Erythroblast (primary cell): ENCODE data around the gene ITGAD.
A peak's percentile ranks its signal among the peaks of the same experiment; 100 is the strongest.

ENCODE experiments used
- DNase-seq, 2 experiments: peaks; one replicate each; lab custom pipeline; 2025; lab: John Stamatoyannopoulos, UW
- GATA1 ChIP-seq: IDR thresholded peaks from 2 replicates; pipeline ENCODE4 v1.6.1; 2011; ENCODE audit warnings: low read depth, mild to moderate bottlenecking, control low read depth, low read length, moderate library complexity
- POLR2A ChIP-seq: IDR thresholded peaks from 2 replicates; pipeline ENCODE4 v1.6.1; 2011; ENCODE audit warnings: mild to moderate bottlenecking, low read length

ITGAD gene

DNA sequence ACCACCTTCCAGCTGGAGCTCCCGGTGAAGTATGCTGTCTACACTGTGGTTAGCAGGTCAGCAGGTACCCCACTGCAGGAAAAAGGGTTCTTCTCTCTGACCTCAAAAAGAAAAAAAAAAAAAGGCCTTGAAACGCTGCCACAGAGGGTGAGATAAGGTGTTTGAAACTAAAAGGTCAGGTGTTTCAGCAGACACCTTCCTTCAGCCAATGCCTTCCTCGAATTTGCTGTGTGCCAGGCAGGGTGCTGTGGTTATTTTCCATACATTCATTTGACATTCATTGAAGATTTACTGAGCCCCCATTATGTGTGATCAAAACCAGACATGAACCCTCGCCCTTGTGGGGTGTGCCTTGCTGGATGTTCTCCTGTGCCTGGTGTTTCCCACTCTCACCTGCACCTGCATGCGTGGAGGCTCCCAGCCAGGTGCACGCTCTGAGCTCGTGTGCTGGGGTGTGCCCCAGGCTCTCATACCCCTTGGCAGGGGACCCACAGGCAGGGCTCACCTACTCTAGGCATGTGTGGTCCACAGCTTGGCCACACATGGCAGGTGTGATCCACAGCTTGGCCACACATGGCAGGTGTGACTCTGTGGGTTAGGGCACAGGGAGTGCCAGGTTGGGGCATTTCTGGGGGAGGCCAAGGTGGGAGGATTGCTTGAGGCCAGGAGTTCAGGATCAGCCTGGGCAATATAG lies 15.8 kb upstream of the ITGAD start:
- TF ChIP-seq POLR2A = no peak
- no peak for TF ChIP-seq GATA1
- no peak for DNase-seq

DNA sequence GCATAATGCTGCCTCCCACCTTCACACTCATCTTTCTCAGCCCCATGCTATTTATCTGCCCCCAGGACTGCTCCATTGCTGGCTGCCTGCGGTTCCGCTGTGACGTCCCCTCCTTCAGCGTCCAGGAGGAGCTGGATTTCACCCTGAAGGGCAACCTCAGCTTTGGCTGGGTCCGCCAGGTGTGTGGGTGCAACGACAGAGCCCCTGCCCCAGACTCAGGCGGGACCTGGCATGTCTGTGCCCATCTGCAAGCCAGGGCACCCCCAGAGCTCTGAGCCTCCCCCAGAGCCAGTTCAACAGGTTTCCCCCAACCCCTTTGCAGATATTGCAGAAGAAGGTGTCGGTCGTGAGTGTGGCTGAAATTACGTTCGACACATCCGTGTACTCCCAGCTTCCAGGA lies 12.9 kb upstream of the ITGAD start:
- no peak for DNase-seq
- TF ChIP-seq GATA1 = no peak
- TF ChIP-seq POLR2A = no peak

DNA sequence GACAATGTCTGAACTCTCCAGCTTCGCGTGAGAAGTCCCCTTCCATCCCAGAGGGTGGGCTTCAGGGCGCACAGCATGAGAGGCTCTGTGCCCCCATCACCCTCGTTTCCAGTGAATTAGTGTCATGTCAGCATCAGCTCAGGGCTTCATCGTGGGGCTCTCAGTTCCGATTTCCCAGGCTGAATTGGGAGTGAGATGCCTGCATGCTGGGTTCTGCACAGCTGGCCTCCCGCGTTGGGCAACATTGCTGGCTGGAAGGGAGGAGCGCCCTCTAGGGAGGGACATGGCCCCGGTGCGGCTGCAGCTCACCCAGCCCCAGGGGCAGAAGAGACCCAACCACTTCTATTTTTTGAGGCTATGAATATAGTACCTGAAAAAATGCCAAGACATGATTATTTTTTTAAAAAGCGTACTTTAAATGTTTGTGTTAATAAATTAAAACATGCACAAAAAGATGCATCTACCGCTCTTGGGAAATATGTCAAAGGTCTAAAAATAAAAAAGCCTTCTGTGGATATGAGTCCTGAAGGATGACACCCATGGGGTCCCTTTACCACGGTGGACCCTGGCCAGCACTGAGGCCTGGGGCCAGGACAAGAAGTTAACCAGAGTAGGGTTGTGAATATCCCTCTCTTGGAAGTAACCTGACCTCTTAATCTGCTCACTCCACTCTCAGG lies 10.5 kb upstream of the ITGAD start:
- DNase-seq = peak; percentile 56 to 72
- no peak for TF ChIP-seq GATA1

DNA sequence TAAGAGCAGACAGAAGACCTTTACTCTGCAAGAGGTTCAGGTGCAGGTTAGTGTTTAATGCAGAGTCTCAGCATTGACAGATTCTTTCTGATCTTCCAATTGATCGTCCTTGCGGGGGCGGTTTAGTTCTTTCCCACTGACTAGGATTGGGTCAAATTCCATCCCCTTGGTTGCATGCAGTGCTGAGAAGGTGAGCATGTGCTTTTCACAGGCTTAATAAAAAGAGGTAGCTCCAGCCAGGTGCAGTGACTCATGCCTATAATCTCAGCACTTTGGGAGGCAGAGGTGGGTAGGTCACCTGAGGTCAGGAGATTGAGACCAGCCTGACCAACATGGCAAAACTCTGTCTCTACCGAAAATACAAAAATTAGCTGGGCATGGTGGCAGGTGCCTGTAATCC lies 7.5 kb upstream of the ITGAD start:
- DNase-seq = no peak
- TF ChIP-seq GATA1 (no peak), POLR2A (no peak)

DNA sequence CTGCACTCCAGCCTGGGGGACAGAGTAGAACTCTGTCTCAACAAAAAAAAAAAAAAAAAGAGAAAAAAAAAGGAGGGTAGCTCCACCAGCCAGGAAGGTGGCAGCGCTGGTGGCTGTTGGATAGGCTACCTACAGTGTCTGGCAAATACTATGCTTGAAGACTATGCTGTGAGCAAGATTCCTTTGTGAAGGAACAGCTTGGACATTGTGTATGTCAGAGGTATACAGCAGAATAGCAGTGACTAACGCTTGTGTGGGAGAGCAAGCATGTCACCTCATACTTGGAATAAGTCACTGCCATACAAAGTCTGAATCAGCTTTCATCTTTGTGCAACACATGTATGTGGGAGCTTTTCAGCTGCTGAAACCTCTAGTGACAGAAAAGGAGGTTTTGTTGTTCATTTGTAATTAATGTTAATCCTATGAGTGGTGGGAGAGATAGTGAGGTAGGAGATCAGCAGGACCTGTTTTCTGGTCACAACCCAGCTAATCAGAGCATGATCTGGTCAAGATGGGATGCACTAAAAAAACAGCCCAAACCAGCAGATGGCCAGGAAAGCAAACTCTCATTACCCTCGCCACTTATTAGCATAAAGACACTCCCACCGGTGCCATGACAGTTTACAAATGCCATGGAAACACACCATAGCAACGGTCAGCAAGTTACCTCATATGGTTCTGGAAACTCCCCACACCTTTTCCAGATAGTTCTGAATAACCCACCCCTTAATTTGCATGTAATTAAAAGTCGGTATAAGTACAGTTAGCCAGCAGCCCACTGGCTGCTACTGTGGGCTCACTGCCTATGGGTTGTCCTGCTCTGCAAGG lies 6.8 kb upstream of the ITGAD start:
- DNase-seq = no peak
- no peak for TF ChIP-seq POLR2A
- TF ChIP-seq GATA1 = no peak

DNA sequence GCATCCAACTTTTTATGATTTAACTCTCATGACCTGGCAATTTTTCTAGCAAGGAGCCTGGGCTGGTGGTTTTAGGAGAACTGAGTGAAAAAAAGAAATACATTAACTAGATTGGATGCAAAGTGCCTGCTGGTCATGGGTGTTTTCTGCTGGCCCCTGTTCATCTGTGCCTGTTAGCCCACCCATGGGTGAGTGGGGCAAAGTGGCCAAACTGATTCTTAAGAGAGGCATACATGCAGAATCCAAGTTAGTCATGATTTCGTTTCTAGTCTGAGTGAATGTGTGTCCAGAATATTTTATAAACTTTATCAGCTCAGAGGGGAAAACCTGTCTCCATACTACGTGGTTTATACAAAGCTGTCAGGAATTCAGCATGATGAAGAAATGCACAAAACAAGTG lies 4.6 kb upstream of the ITGAD start:
- DNase-seq = no peak
- TF ChIP-seq POLR2A = no peak
- TF ChIP-seq GATA1 = no peak

DNA sequence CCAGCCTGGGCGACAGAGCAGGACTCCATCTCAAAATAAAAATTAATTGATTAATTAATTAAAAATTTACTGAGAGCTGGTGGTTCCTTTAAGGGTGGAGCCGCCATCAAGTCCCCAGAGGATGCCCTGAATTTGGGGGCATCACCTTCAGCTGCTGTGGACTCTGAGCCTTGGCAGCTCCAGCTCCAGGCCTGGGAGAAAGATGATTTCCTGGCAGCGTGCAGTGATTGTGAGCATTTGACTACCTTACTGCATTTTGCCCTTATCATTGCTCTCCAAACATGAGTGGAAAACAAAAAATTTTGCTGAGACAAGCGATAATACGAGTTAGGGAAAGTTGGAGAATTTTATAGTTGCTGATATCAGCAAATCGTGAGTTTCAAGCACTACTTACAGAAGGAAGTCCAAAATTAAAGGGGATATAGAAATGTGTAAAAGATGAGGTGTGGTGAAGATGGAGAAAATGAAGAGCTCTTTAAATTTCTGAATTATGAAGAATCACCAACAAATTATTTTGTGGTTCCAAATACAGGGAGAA lies 2.6 kb upstream of the ITGAD start:
- no peak for DNase-seq

DNA sequence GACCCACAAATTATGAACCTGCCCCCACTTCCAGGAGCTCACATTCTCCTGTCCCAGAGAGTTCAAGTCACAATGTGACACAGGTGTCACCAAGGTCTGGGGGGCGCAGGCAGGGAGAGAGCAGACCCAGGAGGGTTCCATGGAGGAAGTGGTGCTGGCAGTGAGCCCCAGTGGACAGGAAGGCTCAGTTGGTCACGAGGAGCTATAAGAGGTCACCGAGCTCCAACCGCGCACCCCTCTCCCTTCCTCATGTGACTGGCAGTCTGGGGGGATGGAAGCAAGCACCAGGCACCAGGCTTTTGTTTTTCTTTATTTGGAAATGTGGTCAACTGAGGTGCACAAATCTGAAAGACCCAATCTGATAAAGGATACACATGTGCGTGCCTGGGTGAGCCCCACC lies 2.5 kb downstream of the ITGAD start:
- TF ChIP-seq GATA1 = no peak
- TF ChIP-seq POLR2A = no peak
- DNase-seq = no peak

More for the DNA sequence above, 2.6 kb upstream of the ITGAD start:
- TF ChIP-seq POLR2A = no peak
- no peak for TF ChIP-seq GATA1

DNA sequence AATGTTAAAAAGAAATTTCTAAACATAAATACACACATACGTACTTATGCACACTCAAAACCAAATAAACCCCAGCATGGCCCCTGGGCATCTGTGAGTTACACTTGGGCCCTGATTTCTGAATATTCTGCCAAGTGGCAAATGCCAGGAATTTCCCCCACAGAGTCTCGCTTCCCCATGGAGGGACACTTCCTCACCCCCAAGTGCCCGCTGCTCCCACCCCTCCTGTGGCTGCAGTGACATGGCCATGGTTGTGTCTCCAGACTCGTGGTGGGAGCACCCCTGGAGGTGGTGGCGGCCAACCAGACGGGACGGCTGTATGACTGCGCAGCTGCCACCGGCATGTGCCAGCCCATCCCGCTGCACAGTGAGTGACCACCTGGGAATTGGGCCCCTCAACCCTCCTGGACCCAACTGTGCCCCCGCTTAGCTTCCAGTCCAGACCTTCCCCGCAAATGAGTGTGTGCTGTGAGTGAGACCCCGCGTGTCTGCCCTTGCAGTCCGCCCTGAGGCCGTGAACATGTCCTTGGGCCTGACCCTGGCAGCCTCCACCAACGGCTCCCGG lies 4.0 kb downstream of the ITGAD start:
- DNase-seq = no peak
- TF ChIP-seq POLR2A = no peak
- no peak for TF ChIP-seq GATA1

DNA sequence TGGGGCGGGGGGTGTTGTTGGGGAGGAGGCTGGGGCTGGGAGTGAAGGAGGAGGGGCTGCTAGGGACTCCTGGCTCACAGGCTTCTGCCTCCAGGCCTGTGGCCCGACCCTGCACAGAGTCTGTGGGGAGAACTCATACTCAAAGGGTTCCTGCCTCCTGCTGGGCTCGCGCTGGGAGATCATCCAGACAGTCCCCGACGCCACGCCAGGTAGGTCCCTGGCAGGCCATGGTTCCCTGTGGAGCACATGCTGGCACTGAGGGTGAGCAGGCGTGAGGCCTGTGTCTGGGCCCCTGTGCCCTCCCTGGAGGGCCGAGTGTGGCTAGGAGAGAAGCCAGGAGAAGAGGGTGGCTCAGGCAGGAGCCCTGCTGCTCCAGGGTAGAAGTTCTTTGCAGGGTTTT lies 4.6 kb downstream of the ITGAD start:
- TF ChIP-seq GATA1 (no peak), POLR2A (no peak)
- no peak for DNase-seq

DNA sequence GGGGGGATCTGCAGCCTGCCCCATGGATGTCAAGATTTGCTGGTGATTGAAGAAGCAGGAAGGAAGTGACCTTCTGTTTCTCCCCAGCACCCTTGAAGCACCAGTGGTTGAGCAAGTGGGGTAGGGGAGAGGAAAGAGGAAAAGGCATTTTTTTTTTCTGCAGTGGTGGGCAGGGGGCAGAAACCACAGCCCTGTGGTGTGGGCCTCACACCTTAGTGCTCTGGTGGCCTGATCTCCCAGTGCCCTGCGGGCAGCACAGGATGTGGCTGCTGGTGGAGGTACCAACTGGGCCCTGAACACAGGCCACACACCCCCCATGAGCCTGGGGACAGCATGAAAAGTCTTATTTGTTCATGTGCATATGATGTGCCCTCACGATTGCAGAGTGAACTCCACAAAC lies 7.1 kb downstream of the ITGAD start:
- no peak for TF ChIP-seq POLR2A
- TF ChIP-seq GATA1 = no peak
- no peak for DNase-seq

DNA sequence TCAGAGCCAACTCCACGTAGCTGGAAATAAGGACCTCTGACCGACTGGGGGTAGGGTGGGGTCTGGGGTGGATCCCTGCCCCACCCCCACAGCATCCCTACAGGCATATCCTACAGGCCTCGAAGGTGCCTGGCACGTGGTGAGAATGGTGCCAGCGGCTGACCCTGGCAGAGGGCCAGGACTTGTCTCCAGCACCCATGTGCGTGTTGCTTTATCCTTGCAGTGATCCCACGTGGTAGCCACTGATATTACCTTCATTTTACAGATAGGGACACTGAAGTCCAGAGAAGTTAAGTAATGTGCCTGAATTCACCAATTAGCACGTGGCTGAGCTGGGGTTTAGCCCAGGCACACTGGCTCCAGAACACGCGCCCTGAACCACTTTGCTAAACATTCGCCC lies 8.3 kb downstream of the ITGAD start:
- DNase-seq = no peak
- TF ChIP-seq POLR2A (no peak), GATA1 (no peak)

DNA sequence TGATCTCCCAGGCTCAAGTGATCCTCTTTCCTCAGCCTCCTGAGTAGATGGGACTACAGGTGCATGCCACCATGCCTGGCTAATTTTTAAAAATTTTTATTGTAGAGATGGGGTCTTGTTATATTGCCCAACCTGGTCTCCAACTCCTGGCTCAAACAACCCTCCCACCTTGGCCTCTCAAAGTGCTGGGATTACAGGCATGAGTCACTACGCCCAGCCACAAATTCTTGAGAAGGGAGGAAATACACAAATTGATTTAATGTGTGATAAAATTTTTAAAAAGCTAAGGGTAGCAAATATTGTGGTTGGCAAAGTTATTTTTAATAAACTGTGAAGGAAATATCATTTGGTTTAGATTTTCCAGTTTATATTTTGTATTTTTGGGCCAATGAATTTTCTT lies 9.6 kb downstream of the ITGAD start:
- TF ChIP-seq GATA1 (no peak), POLR2A (no peak)
- DNase-seq = no peak
